K562 (cell line): Measurements from ENCODE around the gene TJAP1. TPM values are rescaled to one million over a fixed set of nuclear protein-coding genes. Genes with fewer than 3 reads are reported as not detected.
A peak's percentile ranks its signal among the peaks of the same experiment; 100 is the strongest.

ENCODE experiments used
- ARID4B ChIP-seq: sonication (generic); formaldehyde crosslinking; IDR thresholded peaks from 2 replicates; pipeline ENCODE4 v1.8.0; 2022; ENCODE audit warnings: mild to moderate bottlenecking, missing genetic modification reagents
- BCLAF1 ChIP-seq, 2 experiments: fragments of 450-650 bp in 1 of 2; IDR thresholded peaks; 2 replicates each; pipeline ENCODE4 v1.6.1; 2011 to 2017; ENCODE audit warnings: low read depth in 2 of 2, antibody characterized with exemption in 1 of 2, borderline replicate concordance in 1 of 2, low read length in 1 of 2, mild to moderate bottlenecking in 1 of 2, mixed read lengths in 1 of 2; ENCODE audit not compliant: control insufficient read depth in 1 of 2
- CCNT2 ChIP-seq: IDR thresholded peaks from 2 replicates; pipeline ENCODE4 v1.6.1; 2011; ENCODE audit warnings: borderline replicate concordance, low read depth, mild to moderate bottlenecking, moderate library complexity, mixed read lengths, low read length; ENCODE audit not compliant: insufficient read length; ENCODE audit errors: extremely low read depth
- E2F1 ChIP-seq: sonication (generic); formaldehyde crosslinking; IDR thresholded peaks from 2 replicates; pipeline ENCODE4 v1.8.1; 2023; ENCODE audit warnings: mild to moderate bottlenecking, missing genetic modification reagents, moderate library complexity
- FOXO4 ChIP-seq: fragments of 450-650 bp; formaldehyde crosslinking; IDR thresholded peaks from 2 replicates; pipeline ENCODE4 v1.4.0; 2020; ENCODE audit warnings: mild to moderate bottlenecking, moderate library complexity
- PRPF4 ChIP-seq: fragments of 200-400 bp; formaldehyde crosslinking; IDR thresholded peaks from one replicate; pipeline ENCODE4 v1.6.1; 2017; ENCODE audit warnings: low read length, low read depth, mild to moderate bottlenecking; ENCODE audit not compliant: insufficient read depth, poor library complexity, severe bottlenecking
- RBM34 ChIP-seq: fragments of 200-400 bp; formaldehyde crosslinking; IDR thresholded peaks from 2 replicates; pipeline ENCODE4 v1.6.1; 2018; ENCODE audit warnings: low read length, borderline replicate concordance; ENCODE audit not compliant: insufficient read depth
- RFX1 ChIP-seq: fragments of 450-650 bp; IDR thresholded peaks from 2 replicates; pipeline ENCODE4 v1.6.1; 2016; ENCODE audit warnings: mild to moderate bottlenecking, moderate library complexity
- ZBTB33 ChIP-seq: sonication (generic); formaldehyde crosslinking; IDR thresholded peaks from 2 replicates; pipeline ENCODE4 v1.8.1; 2023; ENCODE audit warnings: mild to moderate bottlenecking, missing genetic modification reagents
- ZNF324 ChIP-seq: fragments of 250-450 bp; sonication (Bioruptor Pico); IDR thresholded peaks from 2 replicates; pipeline ENCODE4 v1.4.0; 2020; ENCODE audit warnings: mild to moderate bottlenecking
- ZZZ3 ChIP-seq: fragments of 450-650 bp; IDR thresholded peaks from 2 replicates; pipeline ENCODE4 v1.6.1; 2016; ENCODE audit warnings: antibody characterized with exemption, mild to moderate bottlenecking, moderate library complexity
- polyA plus RNA-seq, 8 experiments: library from polyadenylated mRNA; depleted of rRNA in 4 of 8; stranded (reverse) in 5 of 8; unstranded in 3 of 8; fragments of >200 nt; fragmentation: Nextera tagmentation in 2 of 8; fragmentation: Illumina TruSeq in 1 of 8; extraction: Ambion mirVana in 2 of 8; extraction: Trizol in 1 of 8; gene quantifications; 2 replicates each; pipeline versions ENCODE4 v1.2.1 to v1.2.3, GENCODE V29; 2011 to 2014; ENCODE audit warnings: inconsistent platforms in 1 of 8, missing spikeins in 1 of 8
- total RNA-seq, 7 experiments: library from RNA; depleted of rRNA in 6 of 7; stranded (reverse); fragments of >200 nt in 6 of 7; fragmentation: Illumina TruSeq in 2 of 7; extraction: Trizol in 2 of 7; gene quantifications; 2 replicates each; pipeline versions ENCODE4 v1.2.1 to v1.2.3, GENCODE V29; 2011 to 2021; ENCODE audit warnings: low replicate concordance in 1 of 7

TJAP1 gene
- total and polyA plus RNA-seq, 9 of the 15 experiments (the other 6 are each of a cell fraction or from before 2014, with no cell fraction given): 0.06 to 35.8 (median 16.2) TPM

- TF ChIP-seq ZBTB33 (peak; percentile 56; the same call in 1 of the 2 replicates), ZNF324 (CRISPR knock-in tag) (no peak), BCLAF1 (IDR thresholded peaks at IDR 0.05; ENCODE audit: borderline replicate concordance in 1 of 2, control insufficient read depth in 1 of 2, low read depth in 2 of 2, low read length in 1 of 2) (no peak), ARID4B (CRISPR knock-in tag) (0 out of 2 replicates have a peak, but pooled peaks have one; percentile 65), ZZZ3 (no peak), RBM34 (0 out of 2 replicates have a peak, but pooled peaks have one; percentile 49), CCNT2 (peak; percentile 60), PRPF4 (no peak), FOXO4 (0 out of 2 replicates have a peak, but pooled peaks have one; percentile 40), RFX1 (peak; percentile 94), E2F1 (CRISPR knock-in tag) (no peak)
Observed at GRCh38 chr6:43509984-43510826, 32.8 kb downstream of the TJAP1 start, which contains the start of gene LRRC73 (continued).
